Measurements from ENCODE around the gene CCDC69. TPM values are rescaled to one million over a fixed set of nuclear protein-coding genes. Genes with fewer than 3 reads are reported as not detected.

The CCDC69 gene
- total RNA-seq, 1 experiment from 2014 or later: 1.1 TPM

- in situ Hi-C loops (cut with HindIII; ENCODE audit: low pct_unique_long_range_greater_than_20kb, low sequenced_read_pairs): no loop called here
- DNase-seq (ENCODE audit: low read depth, low spot score): no peak
Observed at GRCh38 chr5:151231359-151231758, 7.5 kb upstream of the CCDC69 start.

- DNase-seq (ENCODE audit: low read depth, low spot score): no peak
Observed at GRCh38 chr5:151230048-151230680, 6.3 kb upstream of the CCDC69 start.

GRCh38 chr5:151228986-151229385, 5.1 kb upstream of the CCDC69 start:
- DNase-seq (ENCODE audit: low read depth, low spot score): no peak

More at GRCh38 chr5:151230048-151230680, 6.3 kb upstream of the CCDC69 start:
- in situ Hi-C loops (cut with HindIII; ENCODE audit: low pct_unique_long_range_greater_than_20kb, low sequenced_read_pairs): no loop called here

GRCh38 chr5:151227918-151228447, 4.1 kb upstream of the CCDC69 start:
- in situ Hi-C loops (cut with HindIII; ENCODE audit: low pct_unique_long_range_greater_than_20kb, low sequenced_read_pairs): no loop called here
- DNase-seq (ENCODE audit: low read depth, low spot score): no peak

More at GRCh38 chr5:151228986-151229385, 5.1 kb upstream of the CCDC69 start:
- in situ Hi-C loops (cut with HindIII; ENCODE audit: low pct_unique_long_range_greater_than_20kb, low sequenced_read_pairs): no loop called here

DNA sequence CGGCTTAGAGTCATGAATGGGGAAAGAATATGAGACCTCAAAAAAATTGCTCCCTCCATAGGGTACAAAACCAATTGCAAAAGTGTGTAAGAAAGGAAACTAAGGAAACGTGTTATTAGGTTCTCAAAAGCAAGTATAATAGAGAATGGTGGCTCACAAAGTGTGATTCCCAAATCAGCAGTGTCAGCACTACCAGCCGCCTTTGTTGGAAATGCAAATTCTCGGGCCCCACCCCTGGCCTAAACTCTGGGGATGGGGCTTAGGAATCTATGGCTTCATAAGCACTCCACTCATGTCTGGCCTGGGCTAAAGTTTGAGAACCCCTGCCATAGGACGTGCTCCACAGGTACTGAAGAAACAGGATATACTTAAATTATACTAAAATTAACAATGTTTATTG, 1.6 kb upstream of the CCDC69 start:
- DNase-seq (ENCODE audit: low read depth, low spot score): no peak
- in situ Hi-C loops (cut with HindIII; ENCODE audit: low pct_unique_long_range_greater_than_20kb, low sequenced_read_pairs): no loop called here

DNA sequence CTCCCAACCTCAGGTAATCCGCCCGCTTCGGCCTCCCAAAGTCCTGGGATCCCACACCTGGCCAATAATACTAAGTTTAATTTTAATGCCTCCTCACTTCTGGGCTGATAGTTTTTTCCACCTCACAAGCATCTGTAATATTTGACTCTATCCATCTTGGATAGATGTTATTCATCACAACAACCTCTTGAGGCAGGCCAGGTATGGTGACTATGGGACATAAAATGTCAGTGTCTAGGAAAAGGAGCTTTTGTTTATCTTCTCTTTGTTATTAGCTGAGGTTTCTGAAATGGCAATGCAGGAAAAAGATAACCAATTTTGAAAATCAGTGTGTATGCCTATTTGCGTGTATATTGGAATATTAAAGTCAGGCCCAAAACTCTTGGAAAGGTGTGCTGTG, 1.2 kb upstream of the CCDC69 start:
- in situ Hi-C loops (cut with HindIII; ENCODE audit: low pct_unique_long_range_greater_than_20kb, low sequenced_read_pairs): no loop called here
- no peak for DNase-seq (ENCODE audit: low read depth, low spot score)

GRCh38 chr5:151224372-151224771, 480 bp upstream of the CCDC69 start:
- in situ Hi-C loops (cut with HindIII; ENCODE audit: low pct_unique_long_range_greater_than_20kb, low sequenced_read_pairs): no loop called here
- DNase-seq (ENCODE audit: low read depth, low spot score): no peak

DNA sequence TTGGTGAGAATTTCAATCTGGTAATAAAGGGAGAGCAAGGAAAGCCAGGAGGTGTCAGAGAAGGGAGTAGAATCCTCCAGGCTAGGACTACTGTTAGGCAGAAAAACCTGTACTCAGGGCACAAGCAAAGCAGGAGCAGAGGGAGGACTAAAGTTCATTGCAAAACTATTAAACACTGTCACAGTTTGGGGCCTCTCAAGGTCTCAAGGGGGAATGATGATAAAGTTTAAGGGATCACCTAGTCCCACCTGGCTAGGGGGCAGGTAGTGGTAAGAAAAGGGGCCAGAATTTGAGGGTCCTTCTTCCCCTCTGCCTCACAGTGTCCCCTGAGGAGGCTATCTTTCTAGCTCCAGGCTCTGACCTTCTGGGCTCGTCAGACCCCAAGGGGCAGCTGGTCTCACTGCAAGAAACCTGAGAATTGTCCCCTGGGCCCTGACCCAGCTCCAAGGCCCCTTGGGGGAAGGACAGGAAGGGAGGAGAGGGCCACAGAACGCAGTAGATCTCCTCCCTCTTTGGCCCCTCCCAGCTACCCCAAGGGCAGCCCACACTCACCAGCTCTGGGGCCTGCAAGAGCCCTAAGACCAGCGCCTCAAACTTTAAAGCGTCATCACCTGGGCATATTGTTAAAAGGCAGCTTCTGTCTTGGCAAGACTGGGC, 974 bp downstream of the CCDC69 start:
- no peak for DNase-seq (ENCODE audit: low read depth, low spot score)
- in situ Hi-C loops (cut with HindIII; ENCODE audit: low pct_unique_long_range_greater_than_20kb, low sequenced_read_pairs): no loop called here

GRCh38 chr5:151222054-151222789, 1.7 kb downstream of the CCDC69 start:
- DNase-seq (ENCODE audit: low read depth, low spot score): no peak
- in situ Hi-C loops (cut with HindIII; ENCODE audit: low pct_unique_long_range_greater_than_20kb, low sequenced_read_pairs): no loop called here

- DNase-seq (ENCODE audit: low read depth, low spot score): no peak
- in situ Hi-C loops (cut with HindIII; ENCODE audit: low pct_unique_long_range_greater_than_20kb, low sequenced_read_pairs): no loop called here
Observed at GRCh38 chr5:151221574-151221973, 2.3 kb downstream of the CCDC69 start.

DNA sequence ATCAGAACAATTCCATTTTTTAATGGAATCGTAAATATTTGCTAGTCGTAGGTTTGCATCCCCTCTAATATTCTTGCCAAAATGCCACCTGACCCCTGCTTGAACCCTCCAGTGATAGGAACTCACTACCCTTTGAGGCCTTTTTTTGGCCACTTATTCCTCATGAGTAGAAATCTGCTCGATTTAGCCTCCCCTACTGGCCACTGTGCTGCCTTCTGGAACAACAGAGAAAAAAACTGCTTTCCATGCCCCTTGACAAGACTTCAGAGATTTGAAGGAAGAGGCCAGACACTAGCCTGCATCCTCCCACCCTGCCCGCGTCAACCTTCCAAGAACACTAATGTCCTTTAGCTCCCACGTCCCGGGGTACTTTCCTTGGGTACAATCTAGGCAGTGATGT, 4.1 kb downstream of the CCDC69 start:
- in situ Hi-C loops (cut with HindIII; ENCODE audit: low pct_unique_long_range_greater_than_20kb, low sequenced_read_pairs): no loop called here
- DNase-seq (ENCODE audit: low read depth, low spot score): peak; percentile 26

- in situ Hi-C loops (cut with HindIII; ENCODE audit: low pct_unique_long_range_greater_than_20kb, low sequenced_read_pairs): no loop called here
- DNase-seq (ENCODE audit: low read depth, low spot score): no peak
Observed at GRCh38 chr5:151219138-151219537, 4.8 kb downstream of the CCDC69 start.

GRCh38 chr5:151218177-151218576, 5.7 kb downstream of the CCDC69 start:
- in situ Hi-C loops (cut with HindIII; ENCODE audit: low pct_unique_long_range_greater_than_20kb, low sequenced_read_pairs): no loop called here
- no peak for DNase-seq (ENCODE audit: low read depth, low spot score)

DNA sequence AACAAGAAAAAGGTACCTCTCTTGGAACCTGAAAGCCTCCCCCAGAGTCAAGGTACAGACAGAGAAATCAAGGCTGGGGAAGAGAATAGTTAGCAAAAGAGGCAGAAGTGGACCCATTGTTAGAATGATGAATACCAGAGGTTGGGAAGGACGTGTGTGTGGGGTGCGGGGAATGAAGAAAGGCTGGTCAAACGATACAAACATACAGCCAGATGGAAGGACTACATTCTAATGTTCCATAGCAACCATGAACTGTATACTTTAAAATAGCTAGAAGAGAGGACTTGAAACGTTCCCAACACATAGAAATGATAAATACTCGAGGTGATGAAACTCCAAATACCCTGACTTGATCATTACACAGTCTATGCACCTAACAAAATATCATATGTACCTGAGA, 7.1 kb downstream of the CCDC69 start:
- in situ Hi-C loops (cut with HindIII; ENCODE audit: low pct_unique_long_range_greater_than_20kb, low sequenced_read_pairs): no loop called here
- DNase-seq (ENCODE audit: low read depth, low spot score): no peak

DNA sequence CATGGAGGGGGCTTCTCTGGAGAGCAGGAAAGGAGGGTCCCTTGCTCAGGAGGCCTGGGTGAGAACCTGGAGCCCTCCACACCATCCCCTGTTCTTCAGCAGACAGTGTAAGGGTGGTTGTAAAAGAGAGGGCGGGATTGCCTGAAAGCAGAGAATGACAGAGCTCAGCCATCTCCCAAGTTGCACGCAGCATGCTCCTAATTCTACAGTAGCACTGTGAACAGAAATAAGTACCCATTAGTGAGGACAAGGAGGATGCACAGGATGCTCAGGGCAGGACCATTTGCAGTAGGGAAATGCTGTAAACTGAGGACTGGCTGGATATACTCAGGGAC, 8.4 kb downstream of the CCDC69 start:
- no peak for DNase-seq (ENCODE audit: low read depth, low spot score)
- in situ Hi-C loops (cut with HindIII; ENCODE audit: low pct_unique_long_range_greater_than_20kb, low sequenced_read_pairs): no loop called here

DNA sequence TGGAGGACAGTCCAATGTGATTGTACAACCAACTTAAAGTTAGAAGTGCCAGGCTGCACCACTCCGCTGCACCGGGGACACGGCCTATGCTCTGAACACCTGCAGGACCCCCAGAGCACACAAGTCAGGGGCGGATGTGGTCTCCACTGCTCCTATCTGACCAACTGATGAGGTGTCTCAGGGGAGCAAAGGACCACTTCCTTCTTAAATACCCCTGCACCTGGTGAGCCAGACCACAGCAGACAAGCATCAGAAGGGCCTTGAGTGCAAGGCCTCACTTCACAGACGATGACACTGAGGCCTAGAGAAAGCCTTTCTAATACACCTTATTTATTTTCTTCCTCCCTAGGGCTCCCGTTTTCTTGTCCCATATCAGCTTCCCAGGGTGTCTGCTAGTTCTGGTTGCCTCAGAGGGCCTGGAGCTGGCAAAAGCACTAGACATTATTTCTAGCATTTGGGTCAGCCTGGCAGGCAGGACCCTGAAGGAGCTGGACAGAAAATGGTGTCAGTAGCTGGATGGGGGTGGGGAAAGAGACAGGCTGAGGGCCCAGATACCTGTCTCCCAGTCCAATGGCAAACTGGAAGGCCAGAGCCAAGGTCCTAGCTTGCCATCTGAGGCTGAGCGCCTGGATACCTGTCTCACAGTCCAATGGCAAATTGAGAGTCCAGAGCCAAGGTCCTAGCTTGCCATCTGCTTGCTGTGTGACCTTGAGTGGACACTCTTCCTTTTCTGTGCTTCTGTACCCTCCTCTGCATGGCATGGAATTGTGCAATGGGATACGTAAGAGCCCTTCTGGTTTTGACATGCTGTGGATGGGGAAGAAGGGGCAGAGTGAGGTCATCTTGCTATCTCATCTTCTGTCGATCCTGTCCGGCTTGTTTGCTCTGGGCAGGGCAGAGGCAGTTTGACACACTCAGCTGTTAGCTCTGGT, 9.0 kb downstream of the CCDC69 start:
- no peak for DNase-seq (ENCODE audit: low read depth, low spot score)
- in situ Hi-C loops (cut with HindIII; ENCODE audit: low pct_unique_long_range_greater_than_20kb, low sequenced_read_pairs): no loop called here

- in situ Hi-C loops (cut with HindIII; ENCODE audit: low pct_unique_long_range_greater_than_20kb, low sequenced_read_pairs): no loop called here
- peak; percentile 17 for DNase-seq (ENCODE audit: low read depth, low spot score)
Observed at GRCh38 chr5:151213803-151214613, 9.9 kb downstream of the CCDC69 start.

Measured in SK-MEL-5 (cell line).